ENCODE measurements around the gene MEGF11. TPM values are rescaled to one million over a fixed set of nuclear protein-coding genes. Genes with fewer than 3 reads are reported as not detected.

Gene MEGF11
- total RNA-seq, 4 donors from 2014 or later, result 0.87 to 7.3 (median 4.9) TPM

GRCh38 chr15:65986416-65986815 is 267.1 kb downstream of the MEGF11 start:
- no peak for DNase-seq (ENCODE audit: low spot score in 2 of 2)
- H3K36me3 ChIP-seq, result no peaks in the 10 kb centered on the region
- 49 to 53% methylated on average over 2 of the region's 2 CpGs for WGBS, 2 donors
- H3K4me3 ChIP-seq, result no peak overlapping the region
- H3K9me3 ChIP-seq, result no peaks in the 10 kb centered on the region
- no peak overlapping the region for H3K27ac ChIP-seq
- TF ChIP-seq CTCF (IDR thresholded peaks at IDR 0.05) (no peak), EP300 (IDR thresholded peaks at IDR 0.05) (no peak)
- H3K4me1 ChIP-seq, result peaks cover 0 to 11% (median 5%) of the 10 kb centered on the region in 4 donors
- peaks cover 0 to 76% of the 10 kb centered on the region in 2 donors for H3K27me3 ChIP-seq

DNA sequence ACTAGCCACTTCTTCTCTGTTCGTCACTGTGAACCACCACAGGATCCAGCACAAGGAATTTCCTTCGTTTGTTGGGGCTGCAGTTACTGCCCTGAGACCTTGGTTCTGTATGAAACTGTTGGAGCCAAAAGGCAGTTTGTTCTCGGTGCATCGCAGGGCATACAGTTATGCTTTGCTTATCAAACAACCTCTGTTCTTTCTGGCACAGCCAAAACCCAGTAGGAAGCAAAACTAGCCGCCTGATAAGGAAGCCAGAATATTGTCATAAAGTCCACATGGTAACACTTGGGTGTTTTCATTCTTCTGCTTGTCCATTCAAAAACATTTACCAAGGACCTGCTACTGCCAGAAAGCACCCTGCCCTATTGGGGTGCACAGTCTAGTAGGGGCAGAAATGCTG is 268.2 kb downstream of the MEGF11 start:
- Histone ChIP-seq H3K36me3 (no peaks in the 10 kb centered on the region), H3K27me3 (peaks cover 0 to 77% of the 10 kb centered on the region in 2 donors), H3K9me3 (no peaks in the 10 kb centered on the region), H3K27ac (no peak overlapping the region), H3K4me3 (no peak overlapping the region), H3K4me1 (peaks cover 0 to 11% (median 5%) of the 10 kb centered on the region in 4 donors)
- 34 to 55% methylated on average over 5 of the region's 5 CpGs for WGBS, 2 donors
- no peak for DNase-seq (ENCODE audit: low spot score in 2 of 2)
- TF ChIP-seq CTCF (IDR thresholded peaks at IDR 0.05), result no peak
- TF ChIP-seq POLR2A (IDR thresholded peaks at IDR 0.05), result no peak
- TF ChIP-seq EP300 (IDR thresholded peaks at IDR 0.05), result no peak

DNA sequence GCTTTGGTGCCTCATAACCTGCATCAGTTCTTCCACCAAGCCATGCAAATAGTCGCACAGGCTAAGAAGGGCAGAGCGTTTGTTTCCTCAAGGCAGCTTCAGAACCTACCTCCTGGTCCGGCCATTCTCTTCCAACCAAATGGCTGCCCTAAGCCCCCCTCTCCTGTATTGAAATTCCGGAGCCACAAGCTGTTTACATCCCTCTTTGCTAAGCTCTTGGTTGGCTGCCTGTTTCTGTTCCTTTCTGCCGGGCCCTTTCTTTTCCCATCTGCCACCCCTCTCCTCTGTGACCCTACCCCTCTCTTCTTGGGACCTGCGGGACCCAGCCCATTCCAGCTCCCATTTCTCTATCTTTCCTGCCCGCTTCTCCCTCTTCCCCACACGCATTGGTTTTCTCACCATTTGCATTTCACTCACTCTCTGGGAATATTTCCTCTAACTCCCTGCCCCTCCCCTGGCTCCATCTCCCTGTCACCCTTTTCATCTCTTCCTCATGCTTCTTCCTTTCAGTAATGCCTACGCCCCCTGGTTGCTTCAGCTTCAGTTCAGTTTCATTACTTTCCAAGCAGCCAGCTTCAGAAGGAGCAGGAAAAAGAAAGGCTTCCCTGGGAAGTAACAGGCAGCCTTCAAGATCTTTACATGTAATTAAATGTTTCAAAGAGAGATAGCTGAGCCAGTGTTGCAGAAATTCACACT is 270.8 kb downstream of the MEGF11 start:
- Histone ChIP-seq H3K4me1 (peaks cover 0 to 11% (median 5%) of the 10 kb centered on the region in 4 donors), H3K27me3 (peaks cover 0 to 62% of the 10 kb centered on the region in 2 donors), H3K4me3 (no peak overlapping the region), H3K36me3 (no peaks in the 10 kb centered on the region), H3K27ac (no peak overlapping the region), H3K9me3 (no peaks in the 10 kb centered on the region)
- TF ChIP-seq EP300 (IDR thresholded peaks at IDR 0.05) (no peak), CTCF (IDR thresholded peaks at IDR 0.05) (peak in 1 of 5 experiments; percentile 0)
- 23% methylated on average over 8 to 9 of the region's 9 CpGs for WGBS, 2 donors
- no peak for DNase-seq (ENCODE audit: low spot score in 2 of 2)

DNA sequence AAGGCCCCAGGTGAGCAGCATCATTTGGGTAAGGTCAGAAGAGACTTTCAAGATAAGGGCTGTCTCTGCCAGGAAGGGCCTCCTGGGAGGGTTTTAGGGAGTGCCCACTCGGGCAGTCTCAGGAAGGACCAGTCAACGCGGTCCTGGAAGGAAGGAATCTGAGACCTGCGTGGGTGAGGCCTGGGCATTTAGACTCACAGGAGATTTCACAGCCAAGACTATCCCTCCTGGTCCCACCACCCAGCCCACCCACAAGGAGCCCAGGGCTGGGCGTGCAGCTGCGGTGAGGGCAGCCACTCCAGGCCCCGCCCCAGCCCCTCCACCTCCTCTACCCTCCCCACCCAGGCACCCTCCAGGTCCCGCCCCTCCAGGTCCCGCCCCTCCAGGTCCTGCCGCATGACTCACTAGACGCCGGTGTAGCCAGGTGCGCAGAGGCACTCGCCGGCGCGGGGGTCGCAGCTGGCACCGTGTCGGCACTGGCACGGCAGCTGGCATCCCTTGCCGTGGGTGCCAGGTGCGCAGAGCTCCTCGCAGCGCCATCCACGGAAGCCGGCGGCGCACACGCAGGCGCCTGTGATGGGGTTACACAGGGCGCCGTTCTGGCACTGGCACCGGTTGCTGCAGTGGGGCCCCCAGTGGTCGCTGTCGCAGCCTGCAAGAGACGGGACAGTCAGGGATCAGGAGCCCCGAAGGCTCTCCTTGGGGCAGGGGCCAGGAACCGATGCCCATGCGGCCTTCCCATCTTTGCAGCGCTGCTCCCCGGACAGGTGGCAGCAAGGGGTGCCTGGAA is 271.5 kb downstream of the MEGF11 start:
- Histone ChIP-seq H3K36me3 (no peaks in the 10 kb centered on the region), H3K9me3 (no peaks in the 10 kb centered on the region), H3K27ac (no peak overlapping the region), H3K4me3 (peak overlapping the region in 2 of 4 donors; percentile 27 to 33), H3K27me3 (peaks cover 0 to 60% of the 10 kb centered on the region in 2 donors), H3K4me1 (peaks cover 0 to 11% (median 5%) of the 10 kb centered on the region in 4 donors)
- DNase-seq (ENCODE audit: low spot score in 2 of 2), result no peak
- TF ChIP-seq EP300 (IDR thresholded peaks at IDR 0.05), result no peak
- peak in 1 of 5 experiments; percentile 8 for TF ChIP-seq CTCF (IDR thresholded peaks at IDR 0.05)
- WGBS, 2 donors, result 3 to 5% methylated on average over 20 to 37 of the region's 42 CpGs
